DOHH2 (cell line): ENCODE results near the gene NCAM2.

Source experiments
- EZH2phosphoT487 ChIP-seq: fragments of 200-600 bp; sonication (generic); IDR thresholded peaks from 2 replicates; pipeline ENCODE4 v1.6.1; 2017; ENCODE audit warnings: borderline replicate concordance, mild to moderate bottlenecking, antibody characterized with exemption, low read length, moderate library complexity, mixed read lengths
- TF ChIP-seq, protein P1 (sequence below): fragments of 200-600 bp; sonication (generic); IDR thresholded peaks from one replicate; pipeline ENCODE4 v1.5.1; 2014; ENCODE audit warnings: antibody characterized with exemption, mild to moderate bottlenecking, low read depth, low read length; ENCODE audit not compliant: poor library complexity, severe bottlenecking

DNA sequence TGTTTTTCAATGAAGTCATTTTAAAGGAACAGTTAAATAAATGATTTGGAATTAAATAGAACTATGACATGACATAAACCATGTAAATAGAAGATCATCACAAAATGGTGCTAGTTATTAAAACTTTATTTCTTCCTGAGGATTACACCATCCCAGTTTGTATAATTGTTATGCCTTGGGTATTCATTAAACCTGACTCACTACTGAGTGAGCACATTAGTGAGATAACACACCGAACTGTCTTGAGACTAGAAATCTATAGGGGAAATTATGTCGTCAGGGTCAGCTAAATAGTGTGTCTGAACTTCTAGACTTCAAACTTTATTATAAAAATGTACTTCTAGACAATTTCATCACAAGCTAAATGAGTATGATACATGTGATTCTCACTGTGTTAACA is 189.4 kb downstream of the NCAM2 start:
- TF ChIP-seq, protein P1, sequence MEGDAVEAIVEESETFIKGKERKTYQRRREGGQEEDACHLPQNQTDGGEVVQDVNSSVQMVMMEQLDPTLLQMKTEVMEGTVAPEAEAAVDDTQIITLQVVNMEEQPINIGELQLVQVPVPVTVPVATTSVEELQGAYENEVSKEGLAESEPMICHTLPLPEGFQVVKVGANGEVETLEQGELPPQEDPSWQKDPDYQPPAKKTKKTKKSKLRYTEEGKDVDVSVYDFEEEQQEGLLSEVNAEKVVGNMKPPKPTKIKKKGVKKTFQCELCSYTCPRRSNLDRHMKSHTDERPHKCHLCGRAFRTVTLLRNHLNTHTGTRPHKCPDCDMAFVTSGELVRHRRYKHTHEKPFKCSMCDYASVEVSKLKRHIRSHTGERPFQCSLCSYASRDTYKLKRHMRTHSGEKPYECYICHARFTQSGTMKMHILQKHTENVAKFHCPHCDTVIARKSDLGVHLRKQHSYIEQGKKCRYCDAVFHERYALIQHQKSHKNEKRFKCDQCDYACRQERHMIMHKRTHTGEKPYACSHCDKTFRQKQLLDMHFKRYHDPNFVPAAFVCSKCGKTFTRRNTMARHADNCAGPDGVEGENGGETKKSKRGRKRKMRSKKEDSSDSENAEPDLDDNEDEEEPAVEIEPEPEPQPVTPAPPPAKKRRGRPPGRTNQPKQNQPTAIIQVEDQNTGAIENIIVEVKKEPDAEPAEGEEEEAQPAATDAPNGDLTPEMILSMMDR: no peak
- no peak for TF ChIP-seq EZH2phosphoT487
